ENCODE results near the gene NTF3. TPM values are rescaled to one million over a fixed set of nuclear protein-coding genes. Genes with fewer than 3 reads are reported as not detected.
"Not testable (repeated sequence)": the region's sequence is repeated elsewhere in the genome, so short reads cannot be mapped to it uniquely, and the experiment has no call there.

The NTF3 gene
- total RNA-seq, 2 donors from 2014 or later: 0.97 to 1.2 TPM

DNA sequence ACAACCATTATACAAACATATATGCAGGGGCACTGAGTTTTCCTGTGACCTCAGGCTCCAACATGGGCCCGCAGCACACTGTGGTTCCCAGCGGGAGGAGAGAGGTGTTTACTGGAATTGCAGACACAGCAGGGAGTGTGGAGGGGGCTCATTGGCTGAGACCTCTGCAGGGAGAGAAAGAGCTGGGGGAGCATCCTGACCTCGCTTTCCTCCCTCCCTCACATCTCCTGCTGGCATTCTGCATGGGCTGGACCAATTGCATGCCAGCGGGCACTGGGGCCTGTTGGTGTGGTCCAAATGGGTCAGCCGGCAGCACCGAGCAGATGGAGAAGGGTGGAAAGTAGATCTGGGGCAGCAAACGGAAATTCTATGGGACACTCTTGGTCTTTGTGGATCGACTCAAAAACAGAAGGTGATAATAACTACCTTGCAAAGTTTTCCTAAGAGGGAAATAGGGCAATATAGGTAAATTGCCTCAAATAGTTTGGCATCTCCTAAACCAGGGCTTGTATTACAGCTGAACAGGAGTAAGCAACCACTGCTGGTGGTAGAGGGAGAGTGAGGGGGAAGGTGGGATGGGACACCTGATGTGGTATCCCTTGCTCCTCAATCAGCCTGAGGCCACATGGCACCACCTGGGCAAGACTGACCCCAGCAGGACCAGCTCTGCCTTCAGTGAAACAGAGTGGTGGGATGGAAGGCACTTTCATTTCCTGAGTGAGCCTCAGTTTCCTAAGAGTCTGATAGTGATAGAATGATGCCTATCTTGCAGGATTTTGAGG, 86.9 kb downstream of the NTF3 start:
- no peak for DNase-seq
- intact Hi-C loops (cut with DNase I): no loop called here
- no peak for ATAC-seq

DNA sequence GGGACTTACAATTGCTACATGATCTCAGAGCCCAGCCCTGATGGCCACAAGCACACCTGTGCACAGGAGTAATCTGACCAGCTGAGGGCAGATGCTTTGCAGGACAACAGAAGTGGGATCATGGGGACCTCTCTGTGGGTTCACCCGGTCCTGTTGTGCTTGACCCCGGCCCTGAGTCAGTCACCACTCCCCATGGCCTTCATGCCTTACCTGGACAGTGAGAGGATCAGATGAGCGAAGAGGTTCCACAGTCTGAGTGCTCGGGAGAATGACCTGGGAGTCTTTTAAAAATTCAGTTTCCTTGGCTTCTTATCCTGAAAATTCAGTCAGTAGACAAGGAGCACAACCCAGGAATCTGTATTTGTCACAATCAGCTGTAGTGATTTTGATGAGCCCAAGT, 88.1 kb downstream of the NTF3 start:
- no peak for DNase-seq
- no peak for ATAC-seq
- intact Hi-C loops (cut with DNase I): no loop called here

DNA sequence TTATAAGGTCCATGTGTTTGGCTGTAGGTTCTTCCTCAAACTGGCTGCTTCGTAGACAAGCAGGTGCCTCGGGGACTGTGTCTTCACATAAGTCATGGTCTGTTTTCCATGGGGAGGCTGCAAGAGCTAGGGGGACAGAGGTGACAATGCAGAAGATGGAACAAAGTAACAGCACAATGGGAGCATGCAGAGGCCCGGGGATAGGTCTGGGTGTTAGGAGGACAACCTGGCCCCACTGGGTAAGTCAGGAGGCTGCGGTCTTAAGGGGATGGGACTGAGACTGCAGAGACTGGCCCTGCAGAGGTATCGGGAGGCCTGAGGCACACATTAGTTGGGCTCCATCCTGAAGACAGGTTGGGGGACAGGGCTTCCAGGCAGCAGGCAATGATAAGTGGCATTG, 88.9 kb downstream of the NTF3 start:
- DNase-seq: no peak
- no peak for ATAC-seq
- intact Hi-C loops (cut with DNase I): no loop called here

DNA sequence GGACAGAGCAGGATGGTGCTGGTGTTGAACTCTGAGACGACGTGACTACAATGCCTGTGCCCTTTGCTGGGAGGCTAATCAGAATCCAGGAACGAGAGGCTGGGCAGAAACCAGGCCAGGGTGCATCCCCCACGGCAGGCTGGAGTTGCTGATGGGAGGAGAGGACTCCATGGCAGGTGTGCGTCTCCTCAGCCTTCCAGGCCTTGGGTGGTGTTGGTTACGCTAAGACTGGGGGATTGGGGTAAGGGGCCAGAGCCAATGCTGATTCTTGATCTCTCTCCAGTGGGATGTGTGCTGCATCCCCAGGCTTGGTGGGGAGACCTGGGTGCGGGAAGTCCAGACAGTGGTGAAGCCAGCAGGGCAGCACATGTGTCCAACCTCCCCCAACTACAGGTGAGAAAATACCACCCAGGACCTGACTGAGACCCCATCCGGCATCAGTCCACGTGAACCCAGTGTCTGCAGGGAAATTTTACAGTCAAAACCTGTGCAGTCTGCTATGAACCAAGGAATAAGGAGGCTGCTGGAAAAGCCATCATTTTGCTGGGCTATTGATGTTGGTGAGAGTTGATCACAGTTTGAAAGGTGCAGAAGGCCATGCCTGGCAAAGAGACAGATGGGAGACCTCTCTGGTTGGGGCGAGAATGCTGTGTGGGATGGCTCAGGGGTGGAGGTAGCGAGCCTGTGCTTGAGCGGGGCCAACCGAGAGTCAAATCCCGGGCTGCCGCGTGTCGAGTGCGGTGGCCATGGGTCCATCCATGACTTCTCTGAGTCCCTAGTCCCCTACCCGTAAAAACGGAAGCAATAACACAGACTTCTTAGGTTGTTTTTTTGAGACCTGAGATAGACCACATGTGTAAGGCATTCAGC, 89.8 kb downstream of the NTF3 start:
- intact Hi-C loops (cut with DNase I): no loop called here
- ATAC-seq (no peak), DNase-seq (no peak)

DNA sequence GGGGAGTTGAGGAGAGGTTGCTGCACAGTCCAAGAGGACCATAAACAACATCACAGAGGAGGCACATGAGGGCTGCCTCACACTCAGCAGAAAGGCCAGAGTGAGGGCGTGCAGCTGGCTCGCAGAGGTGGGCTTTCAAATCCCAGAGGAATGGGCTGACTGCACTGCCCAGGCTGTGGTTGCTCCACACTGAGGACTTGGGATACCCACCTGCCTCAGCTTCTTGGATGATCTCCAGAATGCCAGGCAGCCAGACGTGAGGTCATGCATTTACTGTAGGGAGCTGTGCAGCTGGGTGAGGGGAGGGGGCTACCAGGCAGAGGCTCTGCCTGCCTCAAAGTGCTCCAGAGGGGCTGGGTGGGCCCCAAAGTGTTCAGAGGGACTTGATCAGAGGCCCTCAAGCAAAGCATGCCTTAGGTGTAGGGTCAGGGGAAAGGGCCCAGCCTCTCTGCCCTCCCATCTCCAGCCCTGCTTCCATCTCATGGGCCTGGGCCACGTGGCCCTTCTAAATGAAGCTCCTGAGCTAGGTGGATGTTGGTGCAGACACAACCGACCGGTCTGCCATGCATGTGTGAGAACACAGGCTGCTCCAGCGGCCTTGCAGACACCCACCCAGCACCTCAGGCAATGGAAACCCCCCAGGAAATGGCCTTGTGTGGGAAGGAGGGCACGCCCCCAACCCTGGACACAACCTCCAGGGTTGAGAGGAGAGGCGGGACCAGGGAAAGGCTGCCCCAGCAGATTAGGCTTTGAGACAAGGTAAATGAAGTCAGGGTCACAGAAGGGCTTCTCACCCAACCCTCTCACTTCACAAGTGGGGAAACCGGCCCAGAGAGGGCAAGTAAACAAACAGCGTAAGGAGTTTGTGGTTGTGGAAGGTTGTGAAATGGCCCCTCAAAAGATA, 90.8 kb downstream of the NTF3 start:
- DNase-seq (no peak), ATAC-seq (no peak)
- intact Hi-C loops (cut with DNase I): no loop called here

DNA sequence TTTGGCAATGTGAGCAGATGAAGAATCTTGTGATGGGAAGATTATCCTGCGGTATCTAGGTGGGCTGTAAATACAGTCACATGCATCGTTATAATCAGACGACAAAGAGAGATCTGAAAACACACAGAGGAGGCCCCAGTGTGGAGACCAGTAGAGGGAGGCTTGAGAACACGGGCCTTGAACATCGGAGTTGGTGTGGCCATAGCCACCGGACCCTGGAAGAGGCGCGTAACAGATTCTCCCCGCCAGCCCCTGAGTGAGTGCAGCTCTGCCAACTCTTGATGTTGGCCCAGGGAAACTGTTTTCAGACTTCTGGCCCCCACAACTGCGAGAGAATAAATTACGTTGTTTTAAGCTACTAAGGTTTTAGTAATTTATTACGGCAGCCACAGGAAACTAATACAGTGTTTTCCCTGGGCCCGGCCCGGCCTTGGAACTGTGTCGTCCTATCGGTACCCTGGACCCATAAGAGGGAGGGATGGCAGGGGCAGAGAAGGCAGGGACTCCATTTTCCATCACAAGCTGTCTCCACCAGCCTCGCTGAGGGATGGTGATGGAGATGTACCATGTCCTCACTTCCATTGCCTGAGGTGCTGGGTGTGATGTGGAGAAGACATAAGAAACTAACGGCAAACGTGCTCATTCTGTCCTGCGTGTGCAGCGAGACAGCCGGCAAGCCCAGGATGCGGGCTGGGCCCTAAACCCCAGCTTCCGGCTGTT, 91.6 kb downstream of the NTF3 start:
- intact Hi-C loops (cut with DNase I): no loop called here
- DNase-seq: no peak

DNA sequence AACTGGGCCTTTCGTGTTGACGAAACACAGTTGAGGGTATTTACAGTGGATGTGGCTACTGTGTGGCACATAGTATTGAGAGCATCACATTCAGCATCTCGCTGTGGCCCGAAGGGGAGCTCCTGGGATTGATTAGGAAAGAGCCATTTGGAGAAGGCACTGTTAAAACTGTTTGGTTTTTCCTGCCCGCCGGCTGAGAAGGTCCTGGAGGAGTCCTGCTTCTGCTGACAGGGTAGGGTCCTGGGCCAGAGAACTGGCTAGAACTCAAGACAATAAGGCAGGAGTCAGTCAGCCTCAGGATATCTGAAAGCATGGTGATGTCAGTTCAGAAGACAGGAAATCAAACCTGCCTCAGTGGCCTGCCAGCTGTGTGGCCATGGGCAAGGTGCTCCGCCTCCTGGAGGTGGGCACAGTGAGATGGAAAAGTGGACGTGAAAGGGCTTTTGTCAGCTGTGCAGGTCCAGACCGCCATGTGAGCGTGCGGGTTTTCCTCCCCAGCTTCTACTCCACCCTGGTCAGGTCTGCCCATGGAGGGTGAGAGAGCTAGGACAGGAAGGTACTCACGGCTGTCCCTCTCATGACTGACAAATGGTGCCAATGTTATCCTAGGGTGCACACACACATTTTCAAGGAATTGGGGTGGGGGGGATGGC, 92.3 kb downstream of the NTF3 start:
- ATAC-seq (no peak), DNase-seq (no peak)
- intact Hi-C loops (cut with DNase I): no loop called here

More for the DNA sequence above, 91.6 kb downstream of the NTF3 start:
- ATAC-seq: no peak

DNA sequence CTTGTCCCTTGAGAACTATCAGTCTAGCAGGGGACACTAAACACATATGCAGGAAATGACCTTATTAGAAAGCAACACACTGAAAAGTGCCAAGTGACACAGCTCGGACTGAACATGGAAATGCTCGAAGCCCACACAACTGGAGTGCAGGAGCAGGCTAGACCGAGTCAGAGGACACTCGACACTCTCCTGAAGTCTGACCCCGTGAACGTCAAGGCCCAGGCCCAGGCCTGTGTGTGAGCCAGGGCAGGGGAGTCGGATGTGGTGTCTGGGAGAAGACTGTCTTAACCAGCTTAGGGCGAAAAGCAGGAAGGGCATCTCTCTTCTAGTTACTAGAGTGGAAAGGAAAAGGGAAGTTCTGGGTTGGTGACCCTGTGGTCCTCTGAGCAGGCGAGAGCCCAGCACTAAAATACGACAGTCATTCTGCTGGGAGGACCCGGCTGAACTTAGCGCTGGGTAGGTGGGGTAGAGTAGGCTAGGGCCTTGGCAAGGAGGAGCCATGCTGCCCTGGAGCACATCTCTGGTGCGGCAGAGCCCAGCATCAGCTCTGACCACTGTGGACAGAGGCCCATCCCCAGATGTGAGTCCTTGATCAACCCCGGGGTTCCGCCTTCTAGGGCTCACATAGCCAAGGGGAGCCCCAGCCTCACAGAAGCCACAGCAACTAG, 93.0 kb downstream of the NTF3 start:
- no peak for DNase-seq
- intact Hi-C loops (cut with DNase I): no loop called here
- ATAC-seq: no peak

DNA sequence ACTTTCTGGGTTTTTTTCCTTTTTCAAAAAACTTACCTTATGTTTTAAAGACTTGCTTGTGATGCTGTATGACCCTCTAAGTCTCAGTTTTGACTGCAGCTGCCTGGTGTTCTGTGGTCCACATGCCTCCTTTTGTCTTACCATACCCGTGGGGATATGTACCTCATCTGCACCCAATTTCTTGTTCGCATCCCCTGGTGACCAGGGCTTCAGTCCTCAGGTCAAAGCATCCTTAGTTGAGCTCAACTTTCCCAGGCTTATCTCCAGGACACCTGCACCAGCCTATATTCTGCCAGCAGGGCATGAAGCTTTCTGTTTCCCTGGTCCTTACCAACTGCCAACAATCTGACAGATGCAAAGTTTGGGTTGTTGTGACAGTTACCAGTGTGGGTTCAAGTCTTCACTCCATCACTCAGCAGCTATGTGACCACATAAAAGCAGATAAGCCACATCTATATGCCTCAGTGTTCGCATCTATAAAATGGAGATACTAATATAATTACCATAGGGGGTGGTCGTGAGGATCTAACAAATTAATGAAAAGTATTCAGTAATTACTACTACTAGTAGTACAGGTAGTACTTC, 94.0 kb downstream of the NTF3 start:
- no peak for ATAC-seq
- intact Hi-C loops (cut with DNase I): no loop called here
- DNase-seq: no peak

DNA sequence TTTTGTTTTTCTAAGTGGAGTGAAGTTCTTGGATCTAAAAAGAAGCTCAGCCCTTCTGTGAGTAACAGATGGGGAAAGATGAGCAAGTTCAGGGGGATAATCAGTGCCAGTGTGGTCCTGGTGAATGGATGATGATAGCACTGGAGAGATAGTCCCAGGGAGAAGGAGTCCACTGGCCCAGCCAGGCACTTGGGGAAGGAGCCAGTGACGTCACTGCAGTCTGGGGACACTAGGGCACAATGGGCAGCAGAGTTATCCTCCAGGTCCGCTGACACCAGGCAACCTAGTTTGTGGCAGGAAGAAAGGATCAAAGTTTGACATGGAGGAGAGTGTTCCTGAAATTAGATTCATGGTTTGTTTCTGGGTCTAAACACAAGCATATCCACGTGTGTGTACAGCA, 101.5 kb downstream of the NTF3 start:
- DNase-seq: no peak
- intact Hi-C loops (cut with DNase I): no loop called here
- ATAC-seq: no peak

DNA sequence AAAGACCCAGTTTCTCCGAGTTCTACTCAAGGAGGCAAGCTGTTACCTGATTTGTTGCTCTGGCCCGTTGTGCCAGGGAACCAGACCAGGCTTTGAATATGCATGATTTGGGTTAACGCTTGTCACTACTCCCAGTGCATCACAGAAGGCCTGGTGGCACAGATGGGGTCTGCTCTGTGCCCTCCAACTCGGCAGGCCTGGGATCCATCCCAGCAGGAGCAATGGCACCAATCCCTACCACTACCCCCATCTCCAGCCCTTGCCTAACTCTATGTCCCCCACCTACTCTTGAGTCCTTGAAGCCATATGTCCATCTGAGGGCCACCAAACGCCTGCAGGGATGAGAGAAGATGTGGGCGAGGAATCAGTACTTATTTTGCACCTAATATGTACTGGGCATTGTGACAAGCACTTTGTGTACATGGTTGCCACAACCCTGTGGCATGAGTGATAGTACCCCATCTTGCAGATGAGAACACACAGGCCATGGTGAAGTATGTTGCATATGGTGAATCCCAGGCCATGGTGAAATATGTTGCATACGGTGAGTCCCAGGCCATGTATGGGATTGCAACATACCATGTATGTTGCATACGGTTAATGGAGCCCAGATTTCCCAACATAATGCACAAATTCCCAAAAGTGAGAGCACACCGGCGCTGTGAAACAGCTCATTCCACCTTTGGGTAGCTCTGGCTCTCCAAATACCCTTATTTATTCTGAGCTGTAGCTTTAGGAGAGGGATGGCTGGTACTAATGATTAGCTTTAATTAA, 102.7 kb downstream of the NTF3 start:
- no peak for DNase-seq
- intact Hi-C loops (cut with DNase I): no loop called here
- ATAC-seq: no peak

DNA sequence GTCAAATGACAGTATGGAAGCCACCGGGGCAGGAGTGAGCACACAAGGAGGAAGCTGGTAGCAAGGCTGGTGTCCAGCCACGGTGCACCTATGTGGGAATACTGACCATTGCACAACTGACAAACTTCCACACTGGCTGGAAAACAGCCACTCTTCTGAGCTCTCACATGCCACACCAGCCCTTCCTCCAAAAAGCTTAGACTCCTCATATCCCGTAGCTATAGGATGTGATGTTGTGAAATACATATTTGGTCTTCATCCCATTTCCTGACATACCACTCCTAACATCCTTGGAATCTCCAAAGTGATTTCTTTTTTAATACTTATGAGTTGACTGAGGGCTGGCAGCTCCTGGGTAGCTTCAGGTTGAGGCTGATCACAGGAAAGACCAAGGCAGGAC, 103.6 kb downstream of the NTF3 start:
- ATAC-seq (no peak), DNase-seq (no peak)
- intact Hi-C loops (cut with DNase I): no loop called here

DNA sequence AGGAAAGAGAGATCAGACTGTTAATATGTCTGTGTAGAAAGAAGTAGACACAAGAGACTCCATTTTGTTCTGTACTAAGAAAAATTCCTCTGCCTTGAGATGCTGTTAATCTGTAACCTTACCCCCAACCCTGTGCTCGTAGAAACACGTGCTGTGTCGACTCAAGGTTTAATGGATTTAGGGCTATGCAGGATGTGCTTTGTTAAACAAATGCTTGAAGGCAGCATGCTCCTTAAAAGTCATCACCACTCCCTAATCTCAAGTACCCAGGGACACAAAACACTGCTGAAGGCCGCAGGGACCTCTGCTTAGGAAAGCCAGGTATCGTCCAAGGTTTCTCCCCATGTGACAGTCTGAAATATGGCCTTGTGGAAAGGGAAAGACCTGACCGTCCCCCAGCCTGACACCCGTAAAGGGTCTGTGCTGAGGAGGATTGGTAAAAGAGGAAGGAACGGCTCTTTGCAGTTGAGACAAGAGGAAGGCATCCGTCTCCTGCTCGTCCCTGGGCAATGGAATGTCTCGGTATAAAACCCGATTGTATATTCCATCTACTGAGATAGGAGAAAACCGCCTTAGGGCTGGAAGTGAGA, 105.2 kb downstream of the NTF3 start:
- ATAC-seq; intact Hi-C loops (cut with DNase I); DNase-seq: not testable (repeated sequence)

DNA sequence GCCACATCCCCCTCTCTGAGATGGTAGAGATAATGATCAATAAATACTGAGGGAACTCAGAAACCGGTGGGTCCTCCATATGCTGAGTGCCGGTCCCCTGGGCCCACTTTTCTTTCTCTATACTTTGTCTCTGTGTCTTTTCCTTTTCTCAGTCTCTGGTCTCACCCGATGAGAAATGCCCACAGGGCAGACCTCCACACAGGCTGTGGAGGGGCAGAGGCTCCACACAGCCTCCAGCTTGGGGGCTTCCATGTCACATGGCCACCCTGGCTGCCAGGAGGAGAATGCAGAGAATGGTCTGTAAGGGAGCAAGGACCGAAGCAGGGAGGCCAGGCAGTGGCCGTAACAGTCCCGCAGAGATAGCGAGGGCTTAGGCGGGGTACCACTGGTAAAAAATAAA, 105.9 kb downstream of the NTF3 start:
- DNase-seq (no peak), ATAC-seq (no peak)
- intact Hi-C loops (cut with DNase I): no loop called here
